HL-60/S4 treated with phorbol 12-myristate 13-acetate at 8.2 ng/mL for 4 days and 3 days (cell line): ENCODE measurements around the gene CDKL5.
"Not testable (repeated sequence)": the region's sequence is repeated elsewhere in the genome, so short reads cannot be mapped to it uniquely, and the experiment has no call there.

Experiments used
- in situ Hi-C: fragments of 300-500 bp; cut with MboI; formaldehyde crosslinking; loops from 2 replicates; pipeline ENCODE4 v1.15.0; 2022; ENCODE audit warnings: low sequenced_read_pairs

CDKL5 gene

GRCh38 chrX:18573556-18573955 lies 148.1 kb downstream of the CDKL5 start:
- in situ Hi-C loops, result no loop called here

GRCh38 chrX:18574591-18574990 lies 149.2 kb downstream of the CDKL5 start:
- in situ Hi-C loops, result no loop called here

GRCh38 chrX:18575744-18576143 lies 150.3 kb downstream of the CDKL5 start:
- in situ Hi-C loops, result no loop called here

DNA sequence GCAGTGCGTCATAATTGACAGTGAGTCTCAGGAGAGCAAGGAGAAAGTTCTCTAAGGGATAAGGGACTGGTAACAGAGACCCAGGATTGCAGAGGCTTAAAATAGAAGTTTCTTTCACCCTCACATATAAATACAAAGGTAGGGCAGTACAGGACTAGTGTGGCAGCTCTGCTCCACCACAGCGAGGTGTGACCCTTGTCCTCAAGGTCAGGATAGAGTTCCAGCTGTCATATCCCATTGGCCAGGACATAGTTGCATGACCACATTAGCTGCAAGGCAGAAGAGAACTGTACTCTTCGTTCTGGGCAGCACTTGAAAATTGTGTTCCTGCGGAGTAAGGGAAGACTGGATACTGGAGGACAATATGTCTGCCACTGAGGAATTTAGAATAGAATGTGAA lies 152.0 kb downstream of the CDKL5 start:
- in situ Hi-C loops, result no loop called here

GRCh38 chrX:18578546-18578945 lies 153.1 kb downstream of the CDKL5 start:
- in situ Hi-C loops, result no loop called here

DNA sequence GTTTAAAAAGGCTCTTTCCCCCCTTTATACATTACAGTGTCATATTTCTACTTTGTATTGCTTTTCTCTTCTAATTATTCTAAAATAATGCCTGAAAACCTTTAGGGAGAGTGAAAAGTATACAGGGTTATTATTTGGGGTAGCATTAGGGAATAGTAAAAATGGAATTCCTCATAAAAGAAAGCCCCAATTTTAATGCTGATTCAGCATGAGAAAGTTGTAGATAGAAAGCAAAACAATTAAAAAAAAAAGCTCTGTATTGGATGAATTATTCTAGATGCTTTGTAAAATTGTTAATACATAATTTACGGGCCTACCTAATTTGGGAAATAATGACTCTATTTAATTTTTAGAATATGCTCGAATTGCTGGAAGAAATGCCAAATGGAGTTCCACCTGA lies 154.1 kb downstream of the CDKL5 start:
- in situ Hi-C loops, result no loop called here

DNA sequence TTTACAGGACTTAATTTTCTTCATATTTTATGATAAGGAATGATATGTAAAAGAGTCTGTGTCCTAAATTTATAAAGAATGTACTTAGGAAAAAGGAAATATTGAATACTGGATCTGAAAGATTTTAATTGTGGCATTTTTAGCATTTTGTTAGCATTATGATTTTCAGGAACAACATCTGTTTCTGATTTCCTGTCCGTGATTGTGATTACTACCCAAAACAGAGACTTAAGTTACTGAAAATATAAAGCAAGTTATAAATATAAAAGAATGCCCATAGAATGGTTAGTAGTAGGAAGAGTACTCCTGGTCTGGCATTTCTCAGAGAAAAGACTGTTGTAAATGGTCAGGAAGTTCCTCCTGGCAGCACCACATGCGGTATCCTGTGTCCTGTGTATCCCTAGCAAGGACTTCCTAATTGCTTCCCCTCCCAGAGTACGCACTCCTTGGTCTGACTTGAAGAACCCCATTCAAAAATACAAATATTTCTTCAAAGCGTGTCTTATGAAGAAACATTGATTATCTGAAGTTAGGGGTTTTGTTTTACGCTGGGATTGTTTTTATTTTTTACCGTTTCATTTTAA lies 157.6 kb downstream of the CDKL5 start:
- in situ Hi-C loops, result no loop called here

DNA sequence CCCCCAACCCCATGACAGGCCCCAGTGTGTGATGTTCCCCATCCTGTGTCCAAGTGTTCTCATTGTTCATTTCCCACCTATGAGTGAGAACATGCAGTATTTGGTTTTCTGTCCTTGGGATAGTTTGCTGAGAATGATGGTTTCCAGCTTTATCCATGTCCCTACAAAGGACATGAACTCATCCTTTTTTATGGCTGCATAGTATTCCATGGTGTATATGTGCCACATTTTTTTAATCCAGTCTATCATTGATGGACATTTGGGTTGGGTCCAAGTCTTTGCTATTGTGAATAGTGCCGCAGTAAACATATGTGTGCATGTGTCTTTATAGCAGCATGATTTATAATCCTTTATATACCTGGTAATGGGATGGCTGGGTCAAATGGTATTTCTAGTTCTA lies 163.9 kb downstream of the CDKL5 start:
- in situ Hi-C loops, result not testable (repeated sequence)

DNA sequence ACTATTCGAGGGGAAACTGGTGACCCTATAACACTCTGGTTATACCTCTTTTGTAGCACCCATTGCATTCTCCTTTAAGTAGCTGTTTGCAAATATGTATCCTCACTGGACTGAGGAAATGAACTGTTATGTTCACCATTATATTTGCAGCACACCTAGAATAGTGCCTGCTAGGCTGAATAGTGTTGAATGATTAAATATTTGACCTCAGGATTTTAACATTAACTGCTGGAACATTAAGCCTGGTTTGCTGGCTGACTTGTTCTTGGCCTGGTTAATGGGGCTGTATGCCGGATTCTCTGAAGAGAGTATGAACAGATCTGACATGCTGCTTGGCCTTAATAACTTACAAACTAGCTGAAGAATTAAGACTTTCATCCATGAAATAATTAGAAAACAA lies 166.4 kb downstream of the CDKL5 start:
- in situ Hi-C loops, result no loop called here

DNA sequence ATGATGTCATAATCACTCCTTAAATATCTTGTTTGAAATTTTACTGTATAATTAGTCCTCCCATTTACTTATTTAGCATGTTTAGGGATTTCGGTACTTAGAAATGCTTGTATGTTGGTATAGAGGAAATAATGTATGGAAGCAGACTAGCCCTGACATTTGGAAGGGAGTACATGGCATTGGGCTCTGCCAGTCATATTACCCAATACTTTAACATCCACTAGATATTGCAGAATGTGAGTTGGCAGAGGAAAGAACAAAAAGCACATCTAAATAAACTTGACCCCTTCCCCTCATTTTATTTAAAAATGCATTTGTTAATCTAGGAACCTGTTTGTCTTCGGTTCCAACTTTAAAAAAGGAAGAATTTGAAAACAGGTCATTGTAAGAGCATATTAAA lies 168.7 kb downstream of the CDKL5 start:
- in situ Hi-C loops, result no loop called here

GRCh38 chrX:18596096-18596495 lies 170.7 kb downstream of the CDKL5 start:
- in situ Hi-C loops, result no loop called here

DNA sequence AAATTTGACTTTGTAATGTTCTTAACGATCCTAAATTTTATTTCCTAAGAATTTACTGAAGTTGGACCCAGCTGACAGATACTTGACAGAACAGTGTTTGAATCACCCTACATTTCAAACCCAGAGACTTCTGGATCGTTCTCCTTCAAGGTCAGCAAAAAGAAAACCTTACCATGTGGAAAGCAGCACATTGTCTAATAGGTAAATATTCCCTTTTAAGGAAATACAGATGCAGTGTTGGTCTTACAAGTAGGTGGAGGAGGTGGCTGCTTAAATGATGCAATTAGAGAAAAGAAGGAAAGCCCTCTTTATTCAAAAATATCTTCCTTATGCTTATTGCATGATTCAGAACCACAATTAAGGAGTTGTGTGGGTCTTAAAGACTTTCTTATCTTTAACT lies 173.0 kb downstream of the CDKL5 start:
- in situ Hi-C loops, result no loop called here

- in situ Hi-C loops, result no loop called here
These were observed 182.6 kb downstream of the CDKL5 start for GRCh38 chrX:18607966-18608365.

- in situ Hi-C loops, result no loop called here
These were observed 188.7 kb downstream of the CDKL5 start for GRCh38 chrX:18613930-18614639.

- in situ Hi-C loops, result no loop called here
These were observed 191.4 kb downstream of the CDKL5 start for GRCh38 chrX:18616688-18617406.

GRCh38 chrX:18617407-18617750 lies 192.0 kb downstream of the CDKL5 start:
- in situ Hi-C loops, result no loop called here

DNA sequence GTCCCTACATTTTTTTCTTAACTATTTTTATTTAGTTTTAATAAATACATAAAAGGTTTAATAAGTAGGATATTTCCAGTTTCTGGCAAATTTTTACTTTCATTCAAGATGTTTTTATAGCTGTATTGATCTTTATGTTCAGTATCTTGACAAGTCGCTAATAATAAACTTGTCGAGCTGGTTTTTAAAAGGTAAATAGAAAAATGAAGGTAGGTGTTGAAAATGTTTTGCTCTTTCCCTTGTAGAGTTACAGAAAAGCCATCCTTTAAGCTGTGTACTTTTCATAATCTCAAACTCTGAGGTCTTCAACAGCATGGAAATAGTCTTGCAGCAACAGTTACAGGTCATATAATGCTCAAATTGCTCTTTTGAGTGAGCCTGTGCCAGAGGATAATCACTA lies 193.9 kb downstream of the CDKL5 start:
- in situ Hi-C loops, result no loop called here

DNA sequence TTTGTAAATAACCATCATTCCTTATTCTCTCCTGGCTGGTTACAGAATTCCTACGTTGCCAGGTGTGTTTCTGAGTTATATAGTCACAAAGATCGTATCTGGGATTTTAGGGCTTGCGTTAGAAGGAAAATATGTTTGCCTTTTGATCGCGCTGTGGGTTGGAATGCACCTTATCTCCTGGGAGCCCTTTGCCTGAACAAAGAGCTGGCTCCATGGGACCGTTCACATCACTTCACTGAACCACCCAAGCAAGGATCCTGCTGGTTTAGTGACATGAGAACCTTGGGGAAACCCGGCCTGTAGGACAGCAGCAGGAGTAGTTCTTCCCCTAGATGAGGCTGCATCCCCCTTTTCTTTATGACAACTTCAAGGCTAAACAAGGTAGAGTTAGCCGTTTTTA lies 194.9 kb downstream of the CDKL5 start:
- in situ Hi-C loops, result no loop called here

DNA sequence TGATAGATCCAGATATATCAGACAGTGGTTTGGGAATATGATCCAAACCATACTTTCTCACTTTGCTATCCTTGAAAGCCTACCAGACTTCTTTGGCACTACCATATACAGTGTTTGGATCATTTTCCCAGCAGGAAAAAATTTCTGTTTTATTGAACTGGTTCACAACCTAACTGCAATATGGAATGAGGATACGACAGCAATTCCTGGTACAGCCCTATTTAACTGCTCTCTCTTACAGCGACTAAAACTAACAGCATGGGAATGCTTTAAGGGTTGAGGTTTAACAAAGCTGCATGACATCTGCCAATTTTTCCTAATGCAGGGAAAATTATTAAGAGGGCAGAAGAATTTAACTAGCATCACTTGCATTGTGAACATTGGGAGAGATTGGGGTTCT lies 199.2 kb downstream of the CDKL5 start:
- in situ Hi-C loops, result no loop called here

GRCh38 chrX:18630934-18631333 lies 205.5 kb downstream of the CDKL5 start:
- in situ Hi-C loops, result no loop called here

- in situ Hi-C loops, result no loop called here
These were observed 213.0 kb downstream of the CDKL5 start for GRCh38 chrX:18638398-18638797.

- in situ Hi-C loops, result no loop called here
These were observed 213.9 kb downstream of the CDKL5 start for GRCh38 chrX:18639280-18639679.
